Measurements from ENCODE around the gene ALG13. TPM values are rescaled to one million over a fixed set of nuclear protein-coding genes. Genes with fewer than 3 reads are reported as not detected.
"Not testable (repeated sequence)": the region's sequence is repeated elsewhere in the genome, so short reads cannot be mapped to it uniquely, and the experiment has no call there.

ALG13 gene
- total RNA-seq, 1 donor from 2014 or later, result 49.1 TPM

- TF ChIP-seq CTCF (conservative IDR thresholded peaks at IDR 0.05; ENCODE audit: low read depth, low read length), result no peak
- DNase-seq (ENCODE audit: low read depth), result no peak
- H3K4me3 ChIP-seq (ENCODE audit: low read depth, low read length), result no peak overlapping the region
Measured at GRCh38 chrX:111756486-111756885, 75.5 kb downstream of the ALG13 start.

GRCh38 chrX:111759686-111760085 lies 78.7 kb downstream of the ALG13 start:
- no peak for DNase-seq (ENCODE audit: low read depth)
- no peak for TF ChIP-seq CTCF (conservative IDR thresholded peaks at IDR 0.05; ENCODE audit: low read depth, low read length)
- no peak overlapping the region for H3K4me3 ChIP-seq (ENCODE audit: low read depth, low read length)

GRCh38 chrX:111761578-111762135 lies 80.7 kb downstream of the ALG13 start:
- H3K4me3 ChIP-seq (ENCODE audit: low read depth, low read length), result no peak overlapping the region
- no peak for DNase-seq (ENCODE audit: low read depth)
- no peak for TF ChIP-seq CTCF (conservative IDR thresholded peaks at IDR 0.05; ENCODE audit: low read depth, low read length)

GRCh38 chrX:111778591-111778990 lies 97.6 kb downstream of the ALG13 start:
- DNase-seq (ENCODE audit: low read depth), result no peak
- no peak for TF ChIP-seq CTCF (conservative IDR thresholded peaks at IDR 0.05; ENCODE audit: low read depth, low read length)
- no peak overlapping the region for H3K4me3 ChIP-seq (ENCODE audit: low read depth, low read length)

- no peak overlapping the region for H3K4me3 ChIP-seq (ENCODE audit: low read depth, low read length)
- no peak for DNase-seq (ENCODE audit: low read depth)
- no peak for TF ChIP-seq CTCF (conservative IDR thresholded peaks at IDR 0.05; ENCODE audit: low read depth, low read length)
Measured at GRCh38 chrX:111779582-111779981, 98.6 kb downstream of the ALG13 start.

- DNase-seq (ENCODE audit: low read depth), result no peak
- TF ChIP-seq CTCF (conservative IDR thresholded peaks at IDR 0.05; ENCODE audit: low read depth, low read length), result no peak
- H3K4me3 ChIP-seq (ENCODE audit: low read depth, low read length), result no peak overlapping the region
Measured at GRCh38 chrX:111784667-111785066, 103.7 kb downstream of the ALG13 start.

GRCh38 chrX:111790054-111790453 lies 109.1 kb downstream of the ALG13 start:
- not testable (repeated sequence) for DNase-seq (ENCODE audit: low read depth); H3K4me3 ChIP-seq (ENCODE audit: low read depth, low read length)

Other genes with a start within 250 kb of the ALG13 start
- gene SERTM2, start 169.5 kb upstream of the ALG13 start, total RNA-seq, result not detected in 2 replicates
- not detected in 2 replicates for gene TRPC5OS, start 195.0 kb downstream of the ALG13 start, total RNA-seq

Data from epithelial cell of proximal tubule (primary cell).